ENCODE measurements around the gene CHML.
A peak's percentile ranks its signal among the peaks of the same experiment; 100 is the strongest.

CHML gene

GRCh38 chr1:241624935-241625334, 15.2 kb downstream of the CHML start:
- DNase-seq = no peak

GRCh38 chr1:241622669-241623068, 17.5 kb downstream of the CHML start:
- no peak for DNase-seq

- DNase-seq = no peak
Observed at GRCh38 chr1:241617426-241617825, 22.7 kb downstream of the CHML start.

- DNase-seq = no peak
Observed at GRCh38 chr1:241615043-241615974, 24.9 kb downstream of the CHML start.

- no peak for DNase-seq
Observed at GRCh38 chr1:241614572-241614971, 25.6 kb downstream of the CHML start.

GRCh38 chr1:241614144-241614543, 26.0 kb downstream of the CHML start:
- DNase-seq = no peak

GRCh38 chr1:241612533-241613477, 27.4 kb downstream of the CHML start:
- DNase-seq = peak in 1 of 58 donors; percentile 7

- no peak for DNase-seq
Observed at GRCh38 chr1:241611736-241612135, 28.4 kb downstream of the CHML start.

GRCh38 chr1:241611063-241611462, 29.1 kb downstream of the CHML start:
- DNase-seq = peak in 2 of 58 donors; percentile 50 to 57

GRCh38 chr1:241610056-241610815, 29.9 kb downstream of the CHML start:
- DNase-seq = peak in 2 of 58 donors; percentile 5 to 23

GRCh38 chr1:241608379-241609033, 31.7 kb downstream of the CHML start:
- no peak for DNase-seq

- no peak for DNase-seq
Observed at GRCh38 chr1:241607497-241607896, 32.7 kb downstream of the CHML start.

GRCh38 chr1:241606544-241606943, 33.6 kb downstream of the CHML start:
- no peak for DNase-seq

GRCh38 chr1:241605146-241605805, 34.9 kb downstream of the CHML start:
- DNase-seq = no peak

- DNase-seq = no peak
Observed at GRCh38 chr1:241603731-241604245, 36.4 kb downstream of the CHML start.

GRCh38 chr1:241600496-241600901, 39.7 kb downstream of the CHML start:
- DNase-seq = no peak

GRCh38 chr1:241598249-241598648, 41.9 kb downstream of the CHML start:
- no peak for DNase-seq

- no peak for DNase-seq
Observed at GRCh38 chr1:241596633-241597032, 43.5 kb downstream of the CHML start.

- no peak for DNase-seq
Observed at GRCh38 chr1:241593186-241593585, 47.0 kb downstream of the CHML start.

All from anterior cingulate cortex (tissue), 58 donors.